ENCODE results near the gene JADE1.

The JADE1 gene

GRCh38 chr4:128810871-128811570 lies 1.5 kb downstream of the JADE1 start:
- DNase-seq (ENCODE audit: extremely low read depth, low read depth): peak; percentile 78
- no peak for TF ChIP-seq CTCF (IDR thresholded peaks at IDR 0.05; ENCODE audit: low read depth, low read length)

- peak; percentile 76 for DNase-seq (ENCODE audit: extremely low read depth, low read depth)
- no peak; the same call in 1 of the 2 replicates for TF ChIP-seq CTCF (IDR thresholded peaks at IDR 0.05; ENCODE audit: low read depth, low read length)
Observed at GRCh38 chr4:128811571-128812441, 2.3 kb downstream of the JADE1 start.

- DNase-seq (ENCODE audit: extremely low read depth, low read depth): no peak
- no peak for TF ChIP-seq CTCF (IDR thresholded peaks at IDR 0.05; ENCODE audit: low read depth, low read length)
Observed at GRCh38 chr4:128812442-128813235, 3.1 kb downstream of the JADE1 start.

GRCh38 chr4:128813965-128814364 lies 4.5 kb downstream of the JADE1 start:
- DNase-seq (ENCODE audit: extremely low read depth, low read depth): no peak

GRCh38 chr4:128818442-128818841 lies 8.9 kb downstream of the JADE1 start:
- DNase-seq (ENCODE audit: extremely low read depth, low read depth): no peak
- TF ChIP-seq CTCF (IDR thresholded peaks at IDR 0.05; ENCODE audit: low read depth, low read length): no peak

More at GRCh38 chr4:128813965-128814364, 4.5 kb downstream of the JADE1 start:
- no peak for TF ChIP-seq CTCF (IDR thresholded peaks at IDR 0.05; ENCODE audit: low read depth, low read length)

GRCh38 chr4:128819082-128819742 lies 9.7 kb downstream of the JADE1 start:
- no peak for DNase-seq (ENCODE audit: extremely low read depth, low read depth)
- no peak for TF ChIP-seq CTCF (IDR thresholded peaks at IDR 0.05; ENCODE audit: low read depth, low read length)

Data from AG09319 (cell line).